Eye (tissue), 1 donor: ENCODE results near the gene KAT6B.
"Not testable (repeated sequence)": the region's sequence is repeated elsewhere in the genome, so short reads cannot be mapped to it uniquely, and the experiment has no call there.

Source experiments
- DNase-seq: peaks from one replicate; pipeline ENCODE4 v3.0.0-alpha.2; 2015

The KAT6B gene

GRCh38 chr10:74826142-74827044, at the start of gene KAT6B:
Gene KAT6B (plus strand): TSS chr10:74826600. CDS start chr10:74842858, 16,258 bp downstream.
- DNase-seq, result peak; percentile 100

GRCh38 chr10:74778436-74779094, 47.8 kb upstream of the KAT6B start:
- no peak for DNase-seq

GRCh38 chr10:74781870-74782269, 44.5 kb upstream of the KAT6B start:
- not testable (repeated sequence) for DNase-seq

DNA sequence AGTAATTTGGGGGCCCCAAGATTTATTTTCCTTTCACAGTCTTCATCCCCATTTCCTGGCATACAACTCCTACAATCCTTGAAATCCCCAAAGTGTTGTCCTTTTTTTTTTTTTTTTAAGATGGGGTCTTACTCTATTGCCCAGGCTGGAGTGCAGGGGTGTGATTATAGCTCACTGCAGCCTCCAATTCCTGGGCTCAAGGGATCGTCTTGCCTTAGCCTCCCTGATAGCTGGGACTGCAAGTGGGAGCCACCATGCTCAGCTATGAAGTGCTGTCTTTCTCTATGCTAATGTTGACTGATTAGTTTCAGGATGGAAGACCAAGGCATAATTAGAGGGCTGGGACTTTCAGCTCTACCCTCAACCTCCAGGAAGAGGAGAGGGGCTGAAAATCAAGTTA, 41.9 kb upstream of the KAT6B start:
- no peak for DNase-seq

DNA sequence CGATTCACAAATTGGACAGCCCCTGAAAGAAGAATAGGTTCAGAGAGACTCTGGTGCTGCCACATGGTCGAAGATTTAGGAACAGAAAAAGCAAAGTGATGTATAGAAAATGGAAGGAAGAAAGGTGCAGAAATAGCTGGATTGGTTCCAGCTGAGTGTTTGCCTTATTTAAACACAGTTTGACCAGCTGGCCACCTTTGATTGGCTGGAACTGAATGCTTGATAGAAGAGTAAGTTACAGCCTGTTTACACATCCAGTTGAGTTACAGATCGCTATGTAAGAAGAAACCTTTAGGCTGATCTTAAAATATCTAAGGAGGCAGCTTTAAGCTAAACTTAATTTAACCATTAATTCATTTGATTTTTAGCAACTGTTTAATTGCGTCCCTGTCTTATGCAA, 40.3 kb upstream of the KAT6B start:
- no peak for DNase-seq

DNA sequence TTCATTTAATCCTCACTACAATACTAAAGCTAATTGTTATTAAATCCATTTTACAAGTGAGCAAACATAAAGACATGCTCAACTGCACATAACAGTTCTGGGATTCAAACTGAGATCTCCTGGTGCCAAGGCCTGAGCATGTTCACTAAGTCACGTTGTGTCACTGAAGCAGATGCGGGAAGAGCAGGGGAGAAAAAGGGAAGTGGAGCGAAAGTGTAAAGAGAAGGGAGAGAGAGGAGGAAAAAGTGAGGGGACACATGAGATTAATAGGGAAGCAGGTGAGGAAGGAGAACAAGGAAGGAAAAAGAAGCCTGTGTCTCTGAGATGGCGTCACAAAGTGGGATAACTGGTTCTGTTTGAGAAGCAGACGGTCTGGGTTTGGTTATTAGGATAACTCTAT, 38.9 kb upstream of the KAT6B start:
- DNase-seq, result no peak

DNA sequence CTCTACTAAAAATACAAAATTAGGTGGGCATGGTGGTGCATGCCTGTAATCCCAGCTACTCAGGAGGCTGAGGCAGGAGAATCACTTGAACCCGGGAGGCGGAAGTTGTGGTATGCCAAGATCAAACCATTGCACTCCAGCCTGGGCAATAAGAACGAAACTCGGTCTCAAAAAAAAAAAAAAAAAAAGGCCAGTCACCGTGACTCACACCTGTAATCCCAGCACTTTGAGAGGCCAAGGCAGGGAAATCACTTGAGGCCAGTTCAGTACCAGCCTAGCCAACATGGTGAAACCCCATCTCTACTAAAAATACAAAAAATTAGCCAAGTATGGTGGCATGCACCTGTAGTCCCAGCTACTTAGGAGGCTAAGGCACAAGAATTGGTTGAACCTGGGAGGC, 34.4 kb upstream of the KAT6B start:
- not testable (repeated sequence) for DNase-seq

GRCh38 chr10:74792726-74793125, 33.7 kb upstream of the KAT6B start:
- no peak for DNase-seq

DNA sequence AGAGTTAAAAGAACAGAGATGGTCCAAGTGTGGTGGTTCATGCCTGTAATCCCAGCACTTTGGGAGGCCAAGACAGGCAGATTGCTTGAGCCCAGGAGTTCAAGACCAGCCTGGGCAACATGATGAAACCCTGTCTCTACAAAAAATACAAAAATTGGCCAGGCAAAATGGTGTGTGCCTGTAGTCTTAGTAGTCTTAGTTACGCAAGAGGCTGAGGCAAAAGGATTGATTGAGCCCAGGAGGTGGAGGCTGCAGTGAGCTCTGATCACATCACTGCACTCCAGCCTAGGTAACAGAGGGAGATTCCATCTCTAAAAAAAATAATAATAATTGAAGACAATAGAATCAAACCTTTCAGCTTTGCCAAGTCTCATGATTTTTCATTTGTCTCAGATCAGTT, 33.2 kb upstream of the KAT6B start:
- DNase-seq, result not testable (repeated sequence)

- DNase-seq, result no peak
Measured at GRCh38 chr10:74794531-74794930, 31.9 kb upstream of the KAT6B start.

DNA sequence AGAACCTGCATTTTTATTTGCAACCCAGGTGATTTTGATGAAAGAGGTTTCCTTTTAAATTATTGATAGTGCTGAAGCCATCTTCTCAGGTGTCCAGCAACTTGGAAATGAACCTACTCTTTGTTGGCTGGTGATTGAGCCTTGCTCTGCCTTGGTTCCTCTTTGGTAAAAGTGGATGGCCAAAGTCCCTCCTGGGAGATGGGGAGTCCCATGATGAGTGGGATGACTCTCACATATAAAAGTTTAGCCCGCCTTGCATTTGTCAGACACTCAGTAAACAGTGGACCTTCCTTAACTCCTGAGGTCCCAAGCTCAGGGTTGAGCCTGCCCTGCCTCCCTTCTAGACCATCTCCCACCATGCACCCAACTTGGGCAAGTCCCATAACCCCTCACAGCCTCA, 28.9 kb upstream of the KAT6B start:
- no peak for DNase-seq

- DNase-seq, result peak; percentile 10
Measured at GRCh38 chr10:74799721-74800221, 26.6 kb upstream of the KAT6B start.

DNA sequence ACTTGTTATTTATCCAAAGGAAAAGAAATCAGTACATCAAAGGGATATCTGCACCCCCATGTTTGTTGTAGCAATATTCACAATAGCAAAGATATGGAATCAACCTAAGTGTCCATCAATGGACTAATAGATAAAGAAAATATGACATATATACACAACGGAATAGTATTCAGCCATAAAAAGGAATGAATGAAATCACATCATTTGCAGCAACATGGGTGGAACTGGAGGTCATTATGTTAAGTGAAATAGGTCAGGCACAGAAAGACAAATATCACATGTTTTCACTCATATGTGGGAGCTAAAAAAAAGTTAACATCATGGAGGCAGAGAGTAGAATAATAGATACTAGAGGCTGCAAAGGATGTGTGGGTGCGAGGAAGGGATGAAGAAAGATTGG, 25.0 kb upstream of the KAT6B start:
- DNase-seq, result no peak

- no peak for DNase-seq
Measured at GRCh38 chr10:74808501-74808900, 17.9 kb upstream of the KAT6B start.

GRCh38 chr10:74810087-74810486, 16.3 kb upstream of the KAT6B start:
- DNase-seq, result no peak

DNA sequence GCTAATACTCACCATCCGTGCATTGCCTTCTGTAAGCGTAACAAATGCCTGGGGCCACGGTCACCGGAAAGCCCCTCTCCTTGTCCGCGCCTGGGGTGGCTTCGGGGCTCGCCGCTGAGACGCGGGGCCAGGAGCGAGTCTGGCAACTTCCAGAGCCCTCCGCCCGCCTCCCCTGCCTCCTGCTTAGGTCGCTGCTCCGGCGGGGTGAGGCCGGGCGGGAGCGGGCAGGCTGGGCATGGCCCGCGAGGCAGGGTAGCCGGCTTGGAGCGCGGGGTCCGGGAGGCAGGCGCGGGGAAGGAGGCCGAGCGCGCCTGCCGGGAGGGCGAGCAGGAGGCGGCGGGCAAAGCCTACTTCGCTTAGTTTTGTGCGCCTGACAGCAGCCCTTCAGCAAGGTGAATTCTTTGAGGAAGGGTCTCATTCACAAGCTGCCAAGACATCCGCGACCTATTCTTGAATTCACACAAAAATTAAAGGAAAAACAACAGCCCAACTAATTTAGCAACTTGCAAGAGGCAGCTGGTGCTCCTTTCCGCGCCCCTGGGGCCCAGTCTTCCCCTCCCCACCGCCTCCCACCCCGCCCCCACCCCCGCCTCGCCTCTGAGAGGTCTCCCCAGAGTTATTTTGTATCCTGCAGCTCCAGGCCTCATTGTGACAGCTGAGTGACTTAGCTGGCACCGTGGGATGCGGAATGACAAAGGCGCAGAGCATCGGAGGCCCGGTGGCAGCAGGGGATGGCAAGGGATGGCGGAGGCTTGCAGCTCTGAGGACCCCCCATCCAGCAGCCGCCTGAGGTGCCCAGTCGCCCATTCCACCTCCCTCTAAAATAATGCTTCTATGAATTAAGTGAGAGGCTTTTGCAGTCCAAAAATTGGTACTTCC, 12.8 kb upstream of the KAT6B start:
- peak; percentile 53 for DNase-seq

- DNase-seq, result no peak
Measured at GRCh38 chr10:74814797-74815196, 11.6 kb upstream of the KAT6B start.

- DNase-seq, result no peak
Measured at GRCh38 chr10:74816824-74817498, 9.4 kb upstream of the KAT6B start.

GRCh38 chr10:74821501-74821900, 4.9 kb upstream of the KAT6B start:
- DNase-seq, result no peak

DNA sequence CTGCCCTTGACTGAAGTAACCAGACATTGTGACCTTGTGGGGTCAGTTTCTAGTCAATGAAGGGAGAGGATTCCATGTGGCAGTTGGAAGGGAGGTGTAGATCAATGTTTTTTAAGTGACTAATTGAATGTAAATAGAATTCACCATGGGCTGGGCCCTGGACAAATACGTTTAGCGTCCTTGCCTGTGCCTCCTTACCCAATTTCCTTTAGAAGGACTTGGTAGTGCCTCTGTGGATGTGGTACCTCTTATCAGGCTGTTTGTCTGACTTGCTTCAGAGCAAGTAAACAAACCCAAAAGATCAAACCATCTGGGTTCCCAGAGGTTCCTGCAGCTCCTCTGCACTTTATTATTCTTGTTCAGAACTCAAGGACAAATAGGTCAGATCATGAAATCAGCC, 4.3 kb upstream of the KAT6B start:
- no peak for DNase-seq

GRCh38 chr10:74822521-74823089, 3.8 kb upstream of the KAT6B start:
- no peak for DNase-seq

GRCh38 chr10:74823791-74824183, 2.6 kb upstream of the KAT6B start:
- DNase-seq, result no peak
